GM12892 (cell line): Measurements from ENCODE around the gene FTSJ1.

ENCODE experiments used
- POLR2A ChIP-seq: IDR thresholded peaks from 2 replicates; pipeline ENCODE4 v1.6.1; 2011; ENCODE audit warnings: low read depth, low read length, control low read depth
- POLR2AphosphoS5 ChIP-seq: IDR thresholded peaks from 2 replicates; pipeline ENCODE4 v1.6.1; 2011; ENCODE audit warnings: low read depth, low read length, control low read depth

- TF ChIP-seq POLR2A = peak; percentile 73
- TF ChIP-seq POLR2AphosphoS5 = peak; percentile 50; the same call in 1 of the 2 replicates
Measured at GRCh38 chrX:48475774-48476577, at the start of gene FTSJ1.
